ENCODE results near the gene CFAP20.
"Not testable (repeated sequence)": the region's sequence is repeated elsewhere in the genome, so short reads cannot be mapped to it uniquely, and the experiment has no call there.

The CFAP20 gene

DNA sequence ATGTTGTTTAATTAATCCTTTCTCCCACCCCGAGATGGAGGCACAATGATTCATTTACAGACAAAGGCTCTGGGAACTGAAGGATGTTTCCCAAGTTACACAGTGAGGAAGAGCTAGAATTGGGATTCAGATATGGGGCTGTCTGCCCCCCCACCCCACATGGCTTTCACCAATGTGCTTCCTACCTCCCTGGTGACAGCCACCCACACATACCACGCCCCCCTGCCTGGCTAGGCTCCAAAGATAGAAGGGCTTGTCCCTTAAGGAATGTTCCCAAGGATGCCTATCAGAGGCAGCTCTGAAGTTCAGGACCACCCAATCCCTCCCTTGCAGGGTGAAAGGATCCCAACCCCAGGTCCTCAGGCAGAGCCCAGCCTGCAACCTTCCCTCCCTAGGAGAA lies 32.9 kb downstream of the CFAP20 start:
- no peaks in the 10 kb centered on the region for H3K36me3 ChIP-seq (ENCODE audit: insufficient read depth, low read length)
- H3K9ac ChIP-seq (ENCODE audit: low read depth, low read length): no peak overlapping the region
- H3K4me1 ChIP-seq (ENCODE audit: insufficient read depth, low read length): peaks cover 8% of the 10 kb centered on the region; the same call in 1 of the 2 replicates
- no peaks in the 10 kb centered on the region for H3K9me3 ChIP-seq (ENCODE audit: control insufficient read depth, insufficient read depth, low read length)

DNA sequence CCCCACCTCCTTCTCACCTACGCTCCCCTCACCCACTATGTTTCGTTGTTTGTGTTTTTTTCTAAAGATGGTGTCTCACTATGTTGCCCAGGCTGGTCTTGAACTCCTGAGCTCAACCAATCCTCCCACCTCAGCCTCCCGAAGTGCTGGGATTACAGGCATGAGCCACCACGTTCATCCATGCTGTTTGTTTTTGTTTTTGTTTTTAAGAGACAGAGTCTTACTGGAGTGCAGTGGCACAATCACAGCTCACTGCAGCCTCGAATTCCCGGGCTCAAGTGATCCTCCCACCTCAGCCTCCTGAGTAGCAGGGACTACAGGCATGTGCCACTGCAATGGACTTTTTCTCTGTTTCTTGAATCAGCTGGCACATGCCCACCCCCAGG lies 33.6 kb downstream of the CFAP20 start:
- H3K4me1 ChIP-seq (ENCODE audit: insufficient read depth, low read length); H3K9me3 ChIP-seq (ENCODE audit: control insufficient read depth, insufficient read depth, low read length); H3K36me3 ChIP-seq (ENCODE audit: insufficient read depth, low read length); H3K9ac ChIP-seq (ENCODE audit: low read depth, low read length): not testable (repeated sequence)

DNA sequence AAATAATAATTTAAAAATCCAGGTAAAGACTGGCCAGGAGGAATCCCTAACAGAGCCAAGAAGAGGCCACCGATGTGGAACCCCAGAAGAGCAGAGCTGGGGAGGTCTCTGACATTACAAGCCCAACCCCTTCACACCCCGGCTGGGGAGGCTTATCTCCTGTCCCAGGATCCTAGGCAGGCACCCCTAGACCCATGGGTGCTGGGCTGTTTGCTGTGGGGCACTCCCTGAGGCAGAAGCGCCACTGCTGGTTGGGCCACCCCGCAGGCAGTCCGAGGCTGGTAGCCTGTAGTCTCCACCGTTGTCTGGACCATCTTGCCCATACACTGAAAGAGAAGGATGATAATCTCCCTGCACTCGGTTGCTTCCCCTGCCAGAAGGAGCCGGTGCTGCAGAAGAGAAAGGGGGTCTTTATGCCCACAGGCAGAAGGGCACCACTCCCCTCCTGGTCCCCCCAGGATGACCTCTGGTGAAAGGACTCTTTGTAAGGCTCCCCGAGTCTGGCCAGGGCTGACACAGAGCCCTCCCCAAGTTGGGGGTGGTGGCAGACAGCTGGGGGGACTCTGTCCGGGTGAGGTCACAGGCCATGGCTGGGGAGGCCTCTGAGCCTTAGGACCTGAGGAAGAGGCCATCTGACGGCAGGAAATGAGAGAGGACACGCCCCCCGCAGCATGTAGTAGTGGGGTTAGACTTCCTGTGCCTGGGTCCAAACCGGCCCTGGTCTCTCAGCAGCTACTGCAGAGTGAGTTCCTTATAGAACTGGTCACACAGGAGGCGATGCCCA lies 34.2 kb downstream of the CFAP20 start:
- Histone ChIP-seq H3K9ac (ENCODE audit: low read depth, low read length) (no peak overlapping the region), H3K9me3 (ENCODE audit: control insufficient read depth, insufficient read depth, low read length) (no peaks in the 10 kb centered on the region), H3K4me1 (ENCODE audit: insufficient read depth, low read length) (peaks cover 8% of the 10 kb centered on the region; the same call in 1 of the 2 replicates), H3K36me3 (ENCODE audit: insufficient read depth, low read length) (no peaks in the 10 kb centered on the region)

DNA sequence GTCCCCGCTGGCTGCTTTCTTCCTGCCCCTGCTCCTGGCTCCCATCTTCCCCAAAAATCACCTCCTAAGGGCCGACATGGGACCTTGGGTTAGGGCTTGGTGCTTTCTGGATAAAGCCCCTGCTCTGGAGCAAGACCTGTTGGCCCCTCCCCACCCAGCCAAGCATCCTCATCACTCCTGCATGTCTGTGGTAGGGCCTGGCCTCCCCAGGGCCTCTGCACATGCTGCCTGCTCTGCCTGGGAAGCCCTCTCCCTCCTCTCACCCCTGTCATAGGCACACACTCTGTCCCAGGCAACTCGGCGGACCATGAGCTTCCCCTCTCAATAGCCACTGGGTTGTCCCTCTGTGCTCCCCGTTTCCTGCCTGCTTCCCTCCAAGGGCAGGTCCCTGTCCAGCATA lies 35.2 kb downstream of the CFAP20 start:
- Histone ChIP-seq H3K4me1 (ENCODE audit: insufficient read depth, low read length) (peaks cover 8% of the 10 kb centered on the region; the same call in 1 of the 2 replicates), H3K9me3 (ENCODE audit: control insufficient read depth, insufficient read depth, low read length) (no peaks in the 10 kb centered on the region), H3K9ac (ENCODE audit: low read depth, low read length) (no peak overlapping the region), H3K36me3 (ENCODE audit: insufficient read depth, low read length) (no peaks in the 10 kb centered on the region)

DNA sequence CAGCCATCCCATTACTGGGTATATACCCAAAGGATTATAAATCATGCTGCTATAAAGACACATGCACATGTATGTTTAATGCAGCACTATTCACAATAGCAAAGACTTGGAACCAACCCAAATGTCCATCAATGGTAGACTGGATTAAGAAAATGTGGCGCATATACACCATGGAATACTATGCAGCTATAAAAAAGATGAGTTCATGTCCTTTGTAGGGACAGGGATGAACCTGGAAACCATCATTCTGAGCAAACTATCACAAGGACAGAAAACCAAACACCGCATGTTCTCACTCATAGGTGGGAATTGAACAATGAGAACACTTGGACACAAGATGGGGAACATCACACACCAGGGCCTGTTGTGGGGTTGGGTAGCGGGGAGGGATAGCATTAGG lies 38.8 kb downstream of the CFAP20 start:
- H3K4me1 ChIP-seq (ENCODE audit: insufficient read depth, low read length); H3K9ac ChIP-seq (ENCODE audit: low read depth, low read length); H3K36me3 ChIP-seq (ENCODE audit: insufficient read depth, low read length); H3K9me3 ChIP-seq (ENCODE audit: control insufficient read depth, insufficient read depth, low read length): not testable (repeated sequence)

DNA sequence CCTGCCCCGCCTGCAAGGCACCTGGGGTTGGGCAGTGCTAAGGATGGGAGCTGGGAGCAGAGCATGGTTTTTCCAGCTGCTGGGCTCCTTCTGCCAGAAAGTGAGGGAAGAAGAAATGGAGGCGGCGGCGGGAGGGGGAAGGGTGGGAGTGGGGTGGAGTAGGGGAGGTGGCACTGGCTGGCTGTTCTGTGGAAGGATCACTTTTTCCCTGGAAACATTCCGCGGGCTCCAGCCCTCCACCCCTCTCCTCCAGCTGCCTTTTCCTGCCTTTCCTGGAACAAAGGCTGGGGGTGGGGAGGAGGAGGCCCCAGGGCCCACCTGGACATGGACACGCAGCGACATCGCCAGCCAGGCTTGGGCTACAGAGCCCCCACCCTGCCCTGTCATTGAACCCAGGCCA lies 41.1 kb downstream of the CFAP20 start:
- H3K36me3 ChIP-seq (ENCODE audit: insufficient read depth, low read length): no peaks in the 10 kb centered on the region
- H3K9me3 ChIP-seq (ENCODE audit: control insufficient read depth, insufficient read depth, low read length): no peaks in the 10 kb centered on the region
- no peak overlapping the region for H3K9ac ChIP-seq (ENCODE audit: low read depth, low read length)
- peaks cover 4% of the 10 kb centered on the region; the same call in 1 of the 2 replicates for H3K4me1 ChIP-seq (ENCODE audit: insufficient read depth, low read length)

DNA sequence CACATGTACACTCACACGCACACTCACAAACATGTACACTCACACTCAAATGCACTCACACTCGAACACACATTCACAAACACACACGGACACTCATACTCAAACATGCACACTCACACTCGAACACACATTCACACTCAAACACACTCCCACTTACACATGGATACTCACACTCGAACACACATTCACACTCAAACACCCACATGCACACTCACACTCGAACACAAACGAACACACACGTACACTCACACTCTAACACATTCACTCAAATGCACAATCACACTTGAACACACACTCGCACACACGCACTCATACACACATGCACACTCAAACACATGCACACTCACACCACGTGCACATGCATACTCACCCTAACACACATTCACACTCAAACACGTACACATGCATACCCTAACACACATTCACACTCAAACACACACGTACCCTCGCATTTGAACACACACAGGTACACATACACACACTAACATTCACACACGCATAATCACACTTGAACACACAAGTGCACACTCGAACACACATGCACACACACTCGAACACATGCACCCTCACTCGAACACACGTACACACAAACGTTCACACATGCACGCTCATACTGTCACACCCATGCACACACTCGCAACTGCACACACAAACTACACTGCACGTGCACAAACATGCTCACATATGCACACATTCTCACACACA lies 41.8 kb downstream of the CFAP20 start:
- H3K36me3 ChIP-seq (ENCODE audit: insufficient read depth, low read length): no peaks in the 10 kb centered on the region
- H3K9me3 ChIP-seq (ENCODE audit: control insufficient read depth, insufficient read depth, low read length): no peaks in the 10 kb centered on the region
- H3K9ac ChIP-seq (ENCODE audit: low read depth, low read length): no peak overlapping the region
- peaks cover 4% of the 10 kb centered on the region; the same call in 1 of the 2 replicates for H3K4me1 ChIP-seq (ENCODE audit: insufficient read depth, low read length)

DNA sequence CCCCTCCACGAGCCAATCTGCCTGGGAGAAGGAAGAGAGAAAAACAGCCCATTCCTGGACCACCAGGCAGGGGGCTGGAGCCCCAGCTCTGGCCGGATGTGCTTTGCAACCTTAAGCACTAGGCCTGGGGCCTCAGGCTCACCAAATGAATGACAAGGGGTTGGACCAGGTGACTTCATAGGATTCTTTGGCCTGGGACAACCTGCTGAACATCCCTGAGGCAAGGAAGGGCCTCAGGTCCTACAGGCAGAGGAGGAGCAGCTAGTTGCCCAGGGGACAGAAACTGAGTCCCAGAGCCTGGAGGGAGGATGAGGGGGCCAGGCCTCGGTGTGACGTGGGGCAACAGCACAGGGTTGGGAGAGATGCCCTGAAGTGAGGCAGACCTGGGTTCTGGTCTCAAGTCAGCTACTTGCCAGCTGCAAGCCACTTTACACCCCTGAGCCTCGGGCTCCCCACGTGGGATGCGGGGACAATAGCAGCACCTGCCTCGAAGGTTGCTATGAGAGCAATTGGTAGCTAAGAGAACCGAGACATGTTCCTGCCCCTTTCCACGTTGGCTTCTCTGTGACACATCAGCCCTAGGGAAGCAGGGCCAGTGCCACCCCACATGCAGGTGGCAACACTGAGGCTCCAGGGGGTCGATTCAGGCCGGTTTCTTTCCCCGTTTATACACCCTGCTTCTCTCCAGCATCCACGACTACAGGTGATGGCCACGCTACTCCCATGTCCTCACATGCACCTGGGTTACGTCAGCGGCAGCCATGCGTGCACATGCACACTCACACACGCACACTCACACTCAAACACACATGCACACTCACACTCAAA lies 42.6 kb downstream of the CFAP20 start:
- Histone ChIP-seq H3K4me1 (ENCODE audit: insufficient read depth, low read length) (peaks cover 4% of the 10 kb centered on the region; the same call in 1 of the 2 replicates), H3K9me3 (ENCODE audit: control insufficient read depth, insufficient read depth, low read length) (no peaks in the 10 kb centered on the region), H3K9ac (ENCODE audit: low read depth, low read length) (no peak overlapping the region), H3K36me3 (ENCODE audit: insufficient read depth, low read length) (no peaks in the 10 kb centered on the region)

DNA sequence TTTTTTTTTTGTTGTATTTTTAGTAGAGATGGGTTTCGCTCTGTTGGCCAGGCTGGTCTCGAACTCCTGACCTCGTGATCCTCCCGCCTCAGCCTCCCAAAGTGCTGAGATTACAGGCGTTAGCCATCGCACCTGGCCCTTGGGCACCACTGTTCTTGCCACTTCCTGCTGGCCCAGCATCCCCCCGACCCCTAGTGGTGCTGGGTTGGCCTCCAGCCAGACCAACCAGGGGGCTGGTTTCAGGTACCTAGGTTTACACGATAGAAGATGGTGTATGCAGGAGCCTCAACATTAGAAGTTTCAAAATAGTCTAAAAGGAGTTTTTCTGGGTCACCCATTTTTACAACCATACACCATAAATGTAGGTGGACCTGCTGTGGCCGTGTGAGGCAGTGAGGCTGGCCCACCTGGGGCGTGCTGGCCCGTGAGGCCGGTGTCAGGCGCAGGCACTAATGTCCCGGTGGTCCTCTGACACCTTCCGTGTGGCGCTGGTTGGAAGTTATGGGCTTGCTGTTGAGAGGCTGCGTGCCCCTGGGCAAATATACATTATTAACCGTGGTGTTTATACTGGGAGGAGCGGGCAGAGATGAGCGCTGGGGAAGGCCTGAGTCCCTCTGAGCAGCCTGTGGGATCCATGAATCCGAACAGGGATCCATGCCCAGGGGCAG lies 43.5 kb downstream of the CFAP20 start:
- H3K9me3 ChIP-seq (ENCODE audit: control insufficient read depth, insufficient read depth, low read length): no peaks in the 10 kb centered on the region
- no peak overlapping the region for H3K9ac ChIP-seq (ENCODE audit: low read depth, low read length)
- no peaks in the 10 kb centered on the region for H3K36me3 ChIP-seq (ENCODE audit: insufficient read depth, low read length)
- peaks cover 4% of the 10 kb centered on the region; the same call in 1 of the 2 replicates for H3K4me1 ChIP-seq (ENCODE audit: insufficient read depth, low read length)

DNA sequence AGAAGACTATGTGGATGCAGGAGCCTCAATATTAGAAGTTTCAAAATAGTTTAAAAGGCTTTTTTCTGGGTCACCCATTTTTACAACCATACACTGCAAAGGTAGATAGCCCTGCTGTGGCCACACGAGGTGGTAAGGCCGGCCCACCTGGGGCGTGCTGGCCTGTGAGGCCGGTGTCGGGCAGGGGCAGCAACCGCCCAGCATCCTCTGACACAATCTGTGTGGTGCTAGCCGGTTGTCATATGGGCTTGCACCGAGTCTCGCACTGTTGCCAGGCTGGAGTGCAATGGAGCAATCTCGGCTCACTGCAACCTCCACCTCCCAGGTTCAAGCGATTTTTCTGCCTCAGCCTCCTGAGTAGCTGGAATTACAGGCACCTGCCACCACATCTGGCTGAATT lies 44.0 kb downstream of the CFAP20 start:
- Histone ChIP-seq H3K9me3 (ENCODE audit: control insufficient read depth, insufficient read depth, low read length) (no peaks in the 10 kb centered on the region), H3K9ac (ENCODE audit: low read depth, low read length) (no peak overlapping the region), H3K4me1 (ENCODE audit: insufficient read depth, low read length) (peaks cover 4% of the 10 kb centered on the region; the same call in 1 of the 2 replicates), H3K36me3 (ENCODE audit: insufficient read depth, low read length) (no peaks in the 10 kb centered on the region)

DNA sequence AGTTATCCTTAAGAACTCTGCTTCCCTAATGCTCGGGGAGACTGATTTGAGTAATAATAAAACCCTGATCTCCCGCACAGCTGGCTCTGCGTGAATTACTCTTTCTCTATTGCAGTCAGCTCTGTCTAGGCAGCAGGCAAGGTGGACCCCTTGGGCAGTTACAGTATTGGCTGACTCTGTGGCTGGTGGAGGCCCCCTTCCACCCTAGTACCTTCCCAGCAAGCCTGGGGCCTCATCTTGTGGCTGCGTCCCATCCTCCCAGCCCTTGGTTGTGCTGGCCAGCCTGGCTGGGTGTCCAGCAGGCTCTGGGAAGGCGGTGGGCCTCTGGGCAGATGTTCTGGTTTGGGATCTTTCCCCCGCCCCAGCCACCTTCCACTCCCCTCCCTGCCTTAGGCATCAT lies 44.5 kb downstream of the CFAP20 start:
- Histone ChIP-seq H3K9ac (ENCODE audit: low read depth, low read length) (no peak overlapping the region), H3K4me1 (ENCODE audit: insufficient read depth, low read length) (peaks cover 4% of the 10 kb centered on the region; the same call in 1 of the 2 replicates), H3K9me3 (ENCODE audit: control insufficient read depth, insufficient read depth, low read length) (no peaks in the 10 kb centered on the region), H3K36me3 (ENCODE audit: insufficient read depth, low read length) (no peaks in the 10 kb centered on the region)

DNA sequence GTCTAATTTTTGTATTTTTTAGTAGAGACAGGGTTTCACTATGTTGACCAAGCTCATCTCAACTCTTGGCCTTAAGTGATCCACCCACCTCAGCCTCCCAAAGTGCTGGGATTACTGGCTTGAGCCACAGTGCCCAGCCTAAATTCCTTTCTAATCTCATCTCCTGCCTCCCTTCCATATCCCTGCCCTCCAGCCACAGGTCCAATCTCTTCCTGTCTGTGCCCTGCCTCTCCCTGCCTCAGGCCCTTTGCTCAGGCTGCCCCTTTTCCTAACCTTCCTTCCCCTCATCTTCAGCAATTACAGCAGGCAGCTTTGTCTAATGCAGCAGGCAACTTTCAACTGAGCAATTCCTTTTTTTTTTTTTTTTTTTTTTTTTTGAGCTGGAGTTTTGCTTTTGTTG lies 46.8 kb downstream of the CFAP20 start:
- Histone ChIP-seq H3K36me3 (ENCODE audit: insufficient read depth, low read length) (no peaks in the 10 kb centered on the region), H3K4me1 (ENCODE audit: insufficient read depth, low read length) (no peaks in the 10 kb centered on the region; the same call in 1 of the 2 replicates), H3K9me3 (ENCODE audit: control insufficient read depth, insufficient read depth, low read length) (no peaks in the 10 kb centered on the region), H3K9ac (ENCODE audit: low read depth, low read length) (no peak overlapping the region)

DNA sequence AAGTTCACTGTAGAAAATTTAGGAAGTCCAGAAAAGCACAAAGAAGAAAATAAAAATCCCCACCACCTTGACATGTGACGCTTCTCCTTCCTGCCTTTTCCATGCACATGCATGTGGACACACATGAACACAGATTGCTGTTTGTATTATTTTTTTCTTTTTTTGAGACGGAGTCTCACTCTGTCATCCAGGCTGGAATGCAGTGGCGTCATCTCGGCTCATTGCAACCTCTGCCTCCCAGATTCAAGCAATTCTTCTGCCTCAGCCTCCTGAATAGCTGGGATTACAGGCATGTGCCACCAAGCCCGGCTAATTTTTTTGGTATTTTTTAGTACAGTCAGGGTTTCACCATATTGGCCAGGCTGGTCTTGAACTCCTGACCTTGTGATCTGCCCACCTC lies 48.5 kb downstream of the CFAP20 start:
- H3K36me3 ChIP-seq (ENCODE audit: insufficient read depth, low read length); H3K9ac ChIP-seq (ENCODE audit: low read depth, low read length); H3K9me3 ChIP-seq (ENCODE audit: control insufficient read depth, insufficient read depth, low read length); H3K4me1 ChIP-seq (ENCODE audit: insufficient read depth, low read length): not testable (repeated sequence)

DNA sequence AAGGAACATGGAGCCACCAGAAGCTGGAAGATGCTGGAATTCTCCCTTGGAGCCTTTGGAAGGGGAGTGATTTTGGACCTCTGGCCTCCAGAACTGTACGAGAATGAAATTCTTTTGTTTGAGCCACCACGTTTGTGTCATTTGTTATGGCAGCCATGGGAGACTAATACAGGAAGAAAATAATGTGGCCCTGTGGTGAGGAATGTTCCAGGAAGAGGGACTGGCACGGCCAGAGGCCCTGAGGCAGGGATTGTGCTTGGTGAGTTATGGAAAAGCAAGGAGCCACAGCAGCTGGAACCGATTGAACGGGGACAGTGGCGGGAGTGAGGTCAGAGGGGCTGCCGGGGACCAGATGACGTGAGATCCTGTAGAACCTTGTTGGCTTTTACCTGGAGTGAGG lies 51.4 kb downstream of the CFAP20 start:
- H3K4me1 ChIP-seq (ENCODE audit: insufficient read depth, low read length): no peaks in the 10 kb centered on the region
- peaks cover 6% of the 10 kb centered on the region; the same call in 1 of the 2 replicates for H3K9me3 ChIP-seq (ENCODE audit: control insufficient read depth, insufficient read depth, low read length)
- H3K36me3 ChIP-seq (ENCODE audit: insufficient read depth, low read length): no peaks in the 10 kb centered on the region
- no peak overlapping the region for H3K9ac ChIP-seq (ENCODE audit: low read depth, low read length)

Data from ES-I3 (cell line).